Measurements from ENCODE around the gene CRIM1.

CRIM1 gene

GRCh38 chr2:36562973-36563532 is 207.5 kb downstream of the CRIM1 start:
- Histone ChIP-seq H3K9me3 (ENCODE audit: insufficient read depth, low read length, severe bottlenecking) (no peaks in the 10 kb centered on the region), H3K4me2 (ENCODE audit: insufficient read depth, low read length) (no peak overlapping the region), H3K79me2 (ENCODE audit: insufficient read depth, low read length) (no peaks in the 10 kb centered on the region), H3K36me3 (ENCODE audit: insufficient read depth, low read length) (peaks cover 23% of the 10 kb centered on the region; the same call in 1 of the 2 replicates), H2AFZ (ENCODE audit: low read depth, low read length) (no peak overlapping the region), H3K9ac (ENCODE audit: low read depth, low read length) (no peak overlapping the region), H3K27ac (ENCODE audit: low read length) (no peak overlapping the region), H3K27me3 (ENCODE audit: insufficient read depth, low read length, poor library complexity) (no peaks in the 10 kb centered on the region), H3K4me3 (ENCODE audit: low read depth in 1 of 2, low read length in 2 of 2) (no peak overlapping the region), H4K20me1 (ENCODE audit: insufficient read depth, low read length) (no peaks in the 10 kb centered on the region), H3K4me1 (ENCODE audit: insufficient read depth, low read length) (no peaks in the 10 kb centered on the region)
- ATAC-seq (ENCODE audit: insufficient read depth, low read depth) (no peak), DNase-seq (no peak)
- no peak for TF ChIP-seq EZH2 (IDR thresholded peaks at IDR 0.05; ENCODE audit: borderline replicate concordance, low read depth, low read length, severe bottlenecking)
- TF ChIP-seq CTCF (IDR thresholded peaks at IDR 0.05; ENCODE audit: borderline replicate concordance, extremely low read depth, low read length, poor library complexity, severe bottlenecking): no peak

- DNase-seq (no peak), ATAC-seq (ENCODE audit: insufficient read depth, low read depth) (no peak)
- no peaks in the 10 kb centered on the region for H3K79me2 ChIP-seq (ENCODE audit: insufficient read depth, low read length)
- TF ChIP-seq CTCF (IDR thresholded peaks at IDR 0.05; ENCODE audit: borderline replicate concordance, extremely low read depth, low read length, poor library complexity, severe bottlenecking): no peak
- no peak for TF ChIP-seq EZH2 (IDR thresholded peaks at IDR 0.05; ENCODE audit: borderline replicate concordance, low read depth, low read length, severe bottlenecking)
- no peak overlapping the region for H3K27ac ChIP-seq (ENCODE audit: low read length)
- H3K4me2 ChIP-seq (ENCODE audit: insufficient read depth, low read length): no peak overlapping the region
- H4K20me1 ChIP-seq (ENCODE audit: insufficient read depth, low read length): no peaks in the 10 kb centered on the region
- H3K4me3 ChIP-seq (ENCODE audit: low read depth in 1 of 2, low read length in 2 of 2): no peak overlapping the region
- H3K36me3 ChIP-seq (ENCODE audit: insufficient read depth, low read length): peaks cover 21% of the 10 kb centered on the region; the same call in 1 of the 2 replicates
- no peaks in the 10 kb centered on the region for H3K9me3 ChIP-seq (ENCODE audit: insufficient read depth, low read length, severe bottlenecking)
- H3K9ac ChIP-seq (ENCODE audit: low read depth, low read length): no peak overlapping the region
- H2AFZ ChIP-seq (ENCODE audit: low read depth, low read length): no peak overlapping the region
- H3K27me3 ChIP-seq (ENCODE audit: insufficient read depth, low read length, poor library complexity): no peaks in the 10 kb centered on the region
- no peaks in the 10 kb centered on the region for H3K4me1 ChIP-seq (ENCODE audit: insufficient read depth, low read length)
These were observed 208.9 kb downstream of the CRIM1 start for GRCh38 chr2:36564377-36564930.

GRCh38 chr2:36565712-36566111 is 210.1 kb downstream of the CRIM1 start:
- H3K27me3 ChIP-seq (ENCODE audit: insufficient read depth, low read length, poor library complexity): no peaks in the 10 kb centered on the region
- no peak overlapping the region for H3K9ac ChIP-seq (ENCODE audit: low read depth, low read length)
- H4K20me1 ChIP-seq (ENCODE audit: insufficient read depth, low read length): no peaks in the 10 kb centered on the region
- no peak overlapping the region for H3K4me2 ChIP-seq (ENCODE audit: insufficient read depth, low read length)
- H3K4me3 ChIP-seq (ENCODE audit: low read depth in 1 of 2, low read length in 2 of 2): no peak overlapping the region
- H3K4me1 ChIP-seq (ENCODE audit: insufficient read depth, low read length): no peaks in the 10 kb centered on the region
- no peak for TF ChIP-seq EZH2 (IDR thresholded peaks at IDR 0.05; ENCODE audit: borderline replicate concordance, low read depth, low read length, severe bottlenecking)
- no peaks in the 10 kb centered on the region for H3K79me2 ChIP-seq (ENCODE audit: insufficient read depth, low read length)
- H3K27ac ChIP-seq (ENCODE audit: low read length): no peak overlapping the region
- ATAC-seq (ENCODE audit: insufficient read depth, low read depth) (no peak), DNase-seq (no peak)
- no peak overlapping the region for H2AFZ ChIP-seq (ENCODE audit: low read depth, low read length)
- peaks cover 21% of the 10 kb centered on the region; the same call in 1 of the 2 replicates for H3K36me3 ChIP-seq (ENCODE audit: insufficient read depth, low read length)
- H3K9me3 ChIP-seq (ENCODE audit: insufficient read depth, low read length, severe bottlenecking): no peaks in the 10 kb centered on the region

- Histone ChIP-seq H3K9me3 (ENCODE audit: insufficient read depth, low read length, severe bottlenecking) (no peaks in the 10 kb centered on the region), H3K4me3 (ENCODE audit: low read depth in 1 of 2, low read length in 2 of 2) (no peak overlapping the region), H3K79me2 (ENCODE audit: insufficient read depth, low read length) (no peaks in the 10 kb centered on the region), H3K27ac (ENCODE audit: low read length) (no peak overlapping the region), H3K27me3 (ENCODE audit: insufficient read depth, low read length, poor library complexity) (no peaks in the 10 kb centered on the region), H3K9ac (ENCODE audit: low read depth, low read length) (no peak overlapping the region), H3K36me3 (ENCODE audit: insufficient read depth, low read length) (peaks cover 21% of the 10 kb centered on the region; the same call in 1 of the 2 replicates), H3K4me2 (ENCODE audit: insufficient read depth, low read length) (no peak overlapping the region), H2AFZ (ENCODE audit: low read depth, low read length) (no peak overlapping the region), H4K20me1 (ENCODE audit: insufficient read depth, low read length) (no peaks in the 10 kb centered on the region), H3K4me1 (ENCODE audit: insufficient read depth, low read length) (no peaks in the 10 kb centered on the region)
- DNase-seq (no peak), ATAC-seq (ENCODE audit: insufficient read depth, low read depth) (no peak)
- TF ChIP-seq EZH2 (IDR thresholded peaks at IDR 0.05; ENCODE audit: borderline replicate concordance, low read depth, low read length, severe bottlenecking) (no peak), CTCF (IDR thresholded peaks at IDR 0.05; ENCODE audit: borderline replicate concordance, extremely low read depth, low read length, poor library complexity, severe bottlenecking) (no peak)
These were observed 211.3 kb downstream of the CRIM1 start for GRCh38 chr2:36566887-36567286.

All from DND-41 (cell line).